Endothelial cell of umbilical vein (primary cell): ENCODE measurements around the gene SPATA32. TPM values are rescaled to one million over a fixed set of nuclear protein-coding genes. Genes with fewer than 3 reads are reported as not detected.

Experiments used
- BruUV-seq: library from RNA; stranded (reverse); fragments of 400-500 nt; replicated peaks from 2 replicates; lab custom pipeline; 2021; lab: Mats Ljungman, UMichigan
- CTCF ChIA-PET: fragments of 300-600, 350-600 bp; sonication (Branson Sonifier 250); formaldehyde crosslinking; loops from one replicate; lab custom pipeline; 2021; ENCODE audit warnings: antibody characterized with exemption, inconsistent platforms; lab: Charles Lee
- POLR2A ChIA-PET: fragments of 300-600, 350-600 bp; sonication (Branson Sonifier 250); formaldehyde crosslinking; loops from one replicate; lab custom pipeline; 2021; ENCODE audit warnings: antibody characterized with exemption, inconsistent platforms; lab: Charles Lee
- DNase-seq: peaks from one replicate; pipeline ENCODE4 v3.0.0-alpha.2; 2011; ENCODE audit warnings: low read depth, low spot score
- FAIRE-seq: peaks from 2 replicates; lab custom pipeline; 2011; peaks lifted over from hg19 to GRCh38; lab: Jason Lieb, UNC
- H2AFZ ChIP-seq: 2 replicates; pipeline ENCODE4 v1.6.0; 2012; ENCODE audit warnings: low read depth, low read length, control low read depth, inconsistent platforms
- H3K27ac ChIP-seq: 2 replicates; pipeline ENCODE4 v1.5.1; 2011; ENCODE audit warnings: low read depth, mild to moderate bottlenecking, control low read depth, low read length, moderate library complexity; ENCODE audit not compliant: insufficient read depth
- H3K27me3 ChIP-seq, 2 experiments: 2 replicates each; pipeline versions ENCODE4 v1.6.0 to v1.6.1; 2011; ENCODE audit warnings: low read length in 2 of 2, mixed read lengths in 1 of 2; ENCODE audit not compliant: control insufficient read depth in 2 of 2, insufficient read depth in 2 of 2
- H3K36me3 ChIP-seq, 2 experiments: 2 replicates in 1 of 2; 3 replicates in 1 of 2; pipeline ENCODE4 v1.5.1; 2011; ENCODE audit warnings: low read length in 2 of 2, mild to moderate bottlenecking in 1 of 2, moderate library complexity in 1 of 2; ENCODE audit not compliant: control insufficient read depth in 2 of 2, insufficient read depth in 2 of 2; ENCODE audit errors: extremely low read depth in 1 of 2
- H3K4me1 ChIP-seq: 3 replicates; pipeline ENCODE4 v1.5.1; 2011; ENCODE audit warnings: mild to moderate bottlenecking, low read length; ENCODE audit not compliant: control insufficient read depth, insufficient read depth; ENCODE audit errors: extremely low read depth
- H3K4me2 ChIP-seq: 2 replicates; pipeline ENCODE4 v1.6.1; 2011; ENCODE audit warnings: low read length, control low read depth, mixed read lengths; ENCODE audit not compliant: insufficient read depth
- H3K4me3 ChIP-seq, 3 experiments: fragments of 200-600 bp in 1 of 3; sonication (generic), shearing (Covaris generic) in 1 of 3; replicated peaks in 1 of 3; 2 replicates each; pipeline ENCODE4 v1.5.1; 2011 to 2016; ENCODE audit warnings: control low read depth in 3 of 3, low read length in 3 of 3, mild to moderate bottlenecking in 2 of 3, inconsistent platforms in 1 of 3, low read depth in 1 of 3, moderate library complexity in 1 of 3; ENCODE audit not compliant: insufficient read depth in 1 of 3
- H3K79me2 ChIP-seq: 2 replicates; pipeline ENCODE4 v1.6.0; 2012; ENCODE audit warnings: low read length, inconsistent platforms; ENCODE audit not compliant: control insufficient read depth, insufficient read depth
- H3K9ac ChIP-seq: replicated peaks from 2 replicates; pipeline ENCODE3; 2011; ENCODE audit warnings: low read length, control low read depth; ENCODE audit not compliant: insufficient read depth; ENCODE audit errors: extremely low read depth
- H3K9me1 ChIP-seq: replicated peaks from 3 replicates; pipeline ENCODE4 v1.6.0; 2011; ENCODE audit warnings: mild to moderate bottlenecking, low read length; ENCODE audit not compliant: control insufficient read depth, insufficient read depth; ENCODE audit errors: extremely low read depth
- H3K9me3 ChIP-seq: replicated peaks from 2 replicates; pipeline ENCODE4 v1.5.1; 2012; ENCODE audit warnings: low read length, inconsistent platforms; ENCODE audit not compliant: control insufficient read depth, insufficient read depth
- H4K20me1 ChIP-seq: replicated peaks from 2 replicates; pipeline ENCODE3; 2011; ENCODE audit warnings: mild to moderate bottlenecking, low read length; ENCODE audit not compliant: control insufficient read depth, insufficient read depth; ENCODE audit errors: extremely low read depth
- EZH2 ChIP-seq: IDR thresholded peaks from 2 replicates; pipeline ENCODE4 v1.6.1; 2012; ENCODE audit warnings: borderline replicate concordance, low read depth, mild to moderate bottlenecking, moderate library complexity, low read length, inconsistent platforms; ENCODE audit not compliant: severe bottlenecking
- FOS ChIP-seq: IDR thresholded peaks from 2 replicates; pipeline ENCODE4 v1.6.1; 2011; ENCODE audit warnings: mild to moderate bottlenecking, low read length, moderate library complexity, borderline replicate concordance; ENCODE audit not compliant: insufficient read depth
- GATA2 ChIP-seq: IDR thresholded peaks from 2 replicates; pipeline ENCODE4 v1.7.0; 2011; ENCODE audit warnings: low read depth, mild to moderate bottlenecking, moderate library complexity, mixed read lengths, low read length; ENCODE audit not compliant: insufficient read length, insufficient read depth
- JUN ChIP-seq: IDR thresholded peaks from 2 replicates; pipeline ENCODE4 v1.6.1; 2011; ENCODE audit warnings: borderline replicate concordance, low read depth; ENCODE audit not compliant: insufficient read length, insufficient read depth
- MYC ChIP-seq: IDR thresholded peaks from one replicate; pipeline ENCODE4 v1.6.1; 2011; ENCODE audit warnings: mild to moderate bottlenecking, low read depth, low read length
- POLR2A ChIP-seq: IDR thresholded peaks from 2 replicates; pipeline ENCODE4 v1.6.1; 2012; ENCODE audit warnings: low read depth, mild to moderate bottlenecking, control low read depth, low read length
- POLR2AphosphoS5 ChIP-seq: IDR thresholded peaks from 2 replicates; pipeline ENCODE4 v1.6.1; 2012; ENCODE audit warnings: low read depth, mild to moderate bottlenecking, control low read depth, low read length, moderate library complexity; ENCODE audit not compliant: insufficient read depth
- dilution Hi-C: fragments of 300-500 bp; cut with MboI; formaldehyde crosslinking; loops from one replicate; pipeline ENCODE4 v1.15.0; 2019; ENCODE audit warnings: low sequenced_read_pairs; ENCODE audit not compliant: extremely low pct_ligation_motif_present
- intact Hi-C: fragments of 100-400 bp; cut with micrococcal nuclease; formaldehyde crosslinking; loops from one replicate; pipeline ENCODE4 v1.10.0; 2022
- polyA plus RNA-seq, 4 experiments: library from polyadenylated mRNA; depleted of rRNA in 3 of 4; stranded (reverse) in 3 of 4; unstranded in 1 of 4; fragments of >200 nt; gene quantifications; 2 replicates each; pipeline versions ENCODE4 v1.2.1 to v1.2.3, GENCODE V29; 2011 to 2012; ENCODE audit warnings: missing spikeins in 1 of 4
- total RNA-seq: library from RNA; stranded (reverse); gene quantifications from 2 replicates; pipeline ENCODE4 v1.2.3, GENCODE V29; 2021
- TF ChIP-seq, protein P1 (sequence below): IDR thresholded peaks from 2 replicates; pipeline ENCODE4 v1.6.1; 2011; ENCODE audit not compliant: insufficient read depth, insufficient read length
- TF ChIP-seq, protein P2 (sequence below), 2 donors: IDR thresholded peaks; 1 replicate in 1 of 2; 2 replicates in 1 of 2; pipeline ENCODE4 v1.5.1; 2011; ENCODE audit warnings: low read length in 2 of 2, mild to moderate bottlenecking in 2 of 2, moderate library complexity in 2 of 2, control low read depth in 1 of 2, inconsistent platforms in 1 of 2, low read depth in 1 of 2; ENCODE audit not compliant: insufficient read depth in 1 of 2; ENCODE audit errors: extremely low read depth in 1 of 2

The SPATA32 gene
- total and polyA plus RNA-seq, 2 donors (not counting 3 experiments of a cell fraction or from before 2014, with no cell fraction given), result not detected

DNA sequence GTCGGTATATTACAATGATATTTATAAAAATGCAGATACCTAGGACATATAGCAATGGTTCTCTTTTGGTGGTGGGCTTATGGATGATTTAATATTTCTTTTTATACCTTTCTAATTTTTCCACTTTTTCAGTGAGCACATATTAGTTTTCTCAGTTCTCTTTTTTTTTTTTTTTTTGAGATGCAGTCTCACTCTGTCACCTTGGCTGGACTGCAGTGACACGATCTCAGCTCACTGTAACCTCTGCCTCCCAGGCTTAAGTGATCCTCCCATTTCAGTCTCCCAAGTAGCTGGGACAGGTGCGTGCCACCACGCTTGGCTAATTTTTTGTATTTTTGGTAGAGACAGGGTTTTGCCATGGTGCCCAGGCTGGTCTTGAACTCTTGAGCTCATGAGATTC is 39.8 kb upstream of the SPATA32 start:
- BruUV-seq, result no TSS peak
- Histone ChIP-seq H3K9me1 (no peaks in the 10 kb centered on the region), H3K4me2 (no peak overlapping the region), H3K79me2 (peaks cover 58% of the 10 kb centered on the region), H3K27ac (no peak overlapping the region), H3K27me3 (no peaks in the 10 kb centered on the region), H3K4me1 (peaks cover 5% of the 10 kb centered on the region), H3K9ac (no peak overlapping the region), H3K4me3 (no peak overlapping the region), H4K20me1 (no peaks in the 10 kb centered on the region), H3K9me3 (no peaks in the 10 kb centered on the region), H2AFZ (no peak overlapping the region), H3K36me3 (no peaks in the 10 kb centered on the region)
- intact Hi-C loops, result no loop called here
- TF ChIP-seq JUN, result no peak
- TF ChIP-seq FOS, result no peak
- TF ChIP-seq, protein P1, sequence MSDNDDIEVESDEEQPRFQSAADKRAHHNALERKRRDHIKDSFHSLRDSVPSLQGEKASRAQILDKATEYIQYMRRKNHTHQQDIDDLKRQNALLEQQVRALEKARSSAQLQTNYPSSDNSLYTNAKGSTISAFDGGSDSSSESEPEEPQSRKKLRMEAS, result no peak
- no peak for TF ChIP-seq POLR2AphosphoS5
- no peak for TF ChIP-seq POLR2A
- no peak for TF ChIP-seq MYC
- TF ChIP-seq, protein P2, sequence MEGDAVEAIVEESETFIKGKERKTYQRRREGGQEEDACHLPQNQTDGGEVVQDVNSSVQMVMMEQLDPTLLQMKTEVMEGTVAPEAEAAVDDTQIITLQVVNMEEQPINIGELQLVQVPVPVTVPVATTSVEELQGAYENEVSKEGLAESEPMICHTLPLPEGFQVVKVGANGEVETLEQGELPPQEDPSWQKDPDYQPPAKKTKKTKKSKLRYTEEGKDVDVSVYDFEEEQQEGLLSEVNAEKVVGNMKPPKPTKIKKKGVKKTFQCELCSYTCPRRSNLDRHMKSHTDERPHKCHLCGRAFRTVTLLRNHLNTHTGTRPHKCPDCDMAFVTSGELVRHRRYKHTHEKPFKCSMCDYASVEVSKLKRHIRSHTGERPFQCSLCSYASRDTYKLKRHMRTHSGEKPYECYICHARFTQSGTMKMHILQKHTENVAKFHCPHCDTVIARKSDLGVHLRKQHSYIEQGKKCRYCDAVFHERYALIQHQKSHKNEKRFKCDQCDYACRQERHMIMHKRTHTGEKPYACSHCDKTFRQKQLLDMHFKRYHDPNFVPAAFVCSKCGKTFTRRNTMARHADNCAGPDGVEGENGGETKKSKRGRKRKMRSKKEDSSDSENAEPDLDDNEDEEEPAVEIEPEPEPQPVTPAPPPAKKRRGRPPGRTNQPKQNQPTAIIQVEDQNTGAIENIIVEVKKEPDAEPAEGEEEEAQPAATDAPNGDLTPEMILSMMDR (IDR thresholded peaks at IDR 0.05; ENCODE audit: extremely low read depth in 1 of 2, insufficient read depth in 1 of 2, low read depth in 1 of 2, low read length in 2 of 2), result no peak
- no peak for TF ChIP-seq EZH2
- TF ChIP-seq GATA2, result no peak
- ChIA-PET CTCF (interaction anchor here (1.3 kb wide), 1 partner anchor 9 kb away, joined by 4 read pairs; no protein-coding TSS in a partner anchor), POLR2A (interaction anchor here (0.6 kb wide), 1 partner anchor 37 kb away, joined by 4 read pairs; no protein-coding TSS in a partner anchor)
- DNase-seq (no peak), FAIRE-seq (no peak)
- dilution Hi-C loops, result no loop called here
